ENCODE data around the gene ADAP1. TPM values are rescaled to one million over a fixed set of nuclear protein-coding genes. Genes with fewer than 3 reads are reported as not detected.

The ADAP1 gene
- total and polyA plus RNA-seq, 2 of the 8 experiments (the other 6 are each of a cell fraction or from before 2014, with no cell fraction given), result 5.8 to 6.1 TPM

DNA sequence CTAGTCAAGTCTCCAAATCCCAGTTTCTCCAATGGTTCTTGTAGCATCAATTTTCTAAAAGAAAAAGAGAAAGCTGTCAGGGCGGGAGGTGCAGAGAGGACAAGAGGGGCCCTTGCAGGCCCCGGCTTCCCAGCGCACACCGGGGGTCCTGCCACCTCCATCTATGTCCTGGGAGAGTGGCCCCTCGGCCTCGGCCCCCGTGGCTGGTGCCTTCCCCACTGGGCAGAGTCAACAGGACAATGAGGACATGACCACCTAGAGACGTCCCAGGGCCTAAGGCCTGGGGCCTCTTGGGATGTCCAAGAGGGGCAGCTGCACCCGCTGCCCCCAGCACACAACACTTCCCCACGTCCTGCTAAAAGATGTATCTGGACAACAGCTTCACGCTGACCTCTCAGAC lies 14.9 kb upstream of the ADAP1 start:
- DNase-seq (ENCODE audit: low read depth in 1 of 2, low spot score in 2 of 2) (no peak), FAIRE-seq (no peak)
- Histone ChIP-seq H3K4me1 (replicated peaks in 1 of 4; ENCODE audit: control insufficient read depth in 3 of 4, insufficient read depth in 4 of 4, low read length in 3 of 4) (no peaks in the 10 kb centered on the region; a peak in 3 of 7 replicates), H3K27me3 (replicated peaks in 1 of 4; ENCODE audit: control insufficient read depth in 3 of 4, extremely low read depth in 1 of 4, insufficient read depth in 3 of 4, low read length in 3 of 4) (no peaks in the 10 kb centered on the region), H3K79me1 (ENCODE audit: low read depth, low read length) (peaks cover 5% of the 10 kb centered on the region), H4K5ac (ENCODE audit: insufficient read length, low read depth, low read length) (no peak overlapping the region), H2BK15ac (ENCODE audit: low read length) (no peak overlapping the region), H3K23me2 (ENCODE audit: low read depth, low read length) (no peaks in the 10 kb centered on the region), H3K4me3 (ENCODE audit: extremely low read depth in 1 of 4, insufficient read depth in 2 of 4, low read depth in 3 of 4, low read length in 4 of 4) (no peak overlapping the region), H3K9me3 (ENCODE audit: insufficient read depth in 2 of 2, low read depth in 1 of 2, low read length in 1 of 2) (no peaks in the 10 kb centered on the region), H3K9ac (replicated peaks in 1 of 4; ENCODE audit: extremely low read depth in 1 of 4, low read depth in 3 of 4, low read length in 3 of 4) (no peak overlapping the region), H3K23ac (ENCODE audit: insufficient read length) (no peak overlapping the region), H3K36me3 (ENCODE audit: control insufficient read depth in 2 of 4, insufficient read depth in 4 of 4, low read length in 3 of 4) (peaks cover 7 to 47% (median 22%) of the 10 kb centered on the region in 4 experiments), H4K20me1 (replicated peaks in 1 of 2; ENCODE audit: control insufficient read depth in 1 of 2, insufficient read depth in 2 of 2, low read length in 2 of 2) (peaks cover 4 to 22% of the 10 kb centered on the region in 2 experiments), H2AK5ac (ENCODE audit: low read depth, low read length) (no peak overlapping the region), H2BK12ac (ENCODE audit: low read depth, low read length) (no peak overlapping the region), H4K91ac (replicated peaks; ENCODE audit: insufficient read length, low read length) (no peak overlapping the region), H3K4me2 (ENCODE audit: insufficient read depth in 1 of 2, low read depth in 2 of 2, low read length in 2 of 2) (no peak overlapping the region), H3K18ac (ENCODE audit: extremely low read depth, low read length) (no peak overlapping the region), H3K14ac (ENCODE audit: insufficient read length) (no peak overlapping the region), H4K8ac (ENCODE audit: extremely low read depth, insufficient read depth, low read length) (no peak overlapping the region), H3K56ac (replicated peaks; ENCODE audit: insufficient read length, low read depth, low read length) (no peak overlapping the region), H2AFZ (ENCODE audit: low read length) (no peak overlapping the region), H3K27ac (ENCODE audit: low read depth, low read length) (no peak overlapping the region; the same call in 1 of the 2 replicates), H3K79me2 (ENCODE audit: control insufficient read depth in 1 of 2, insufficient read depth in 2 of 2, low read length in 2 of 2) (peaks cover 4 to 19% of the 10 kb centered on the region in 2 experiments; a peak in 3 of 4 replicates), H2BK5ac (ENCODE audit: low read depth, low read length) (no peak overlapping the region), H3K4ac (replicated peaks; ENCODE audit: insufficient read length, low read depth, low read length) (no peak overlapping the region), H2BK120ac (replicated peaks; ENCODE audit: low read depth, low read length) (no peak overlapping the region), H2BK20ac (ENCODE audit: low read length) (no peak overlapping the region)
- CTCF ChIA-PET (ENCODE audit: partially characterized antibody), result interaction anchor here (0.7 to 1.7 kb wide), 4 partner anchors 9 to 96 kb away, joined by 3 to 5 read pairs (median 4); no protein-coding TSS in a partner anchor
- 95% methylated on average over 11 of the region's 11 CpGs; no CpG with 5 or more reads in 1 of the 2 experiments for WGBS, 2 experiments (ENCODE audit: extremely low coverage in 1 of 2, insufficient coverage in 1 of 2, insufficient read length in 1 of 2, insufficient replicate concordance in 2 of 2, low coverage in 1 of 2, low lambda C conversion rate in 2 of 2, missing lambda C conversion rate in 1 of 2)
- POLR2A ChIA-PET (ENCODE audit: partially characterized antibody), result no interaction called here
- no peak for TF ChIP-seq BRCA1 (IDR thresholded peaks at IDR 0.05; ENCODE audit: low read depth, low read length)
- TF ChIP-seq POLR2AphosphoS5 (IDR thresholded peaks at IDR 0.05; ENCODE audit: low read depth, low read length), result no peak
- no peak for TF ChIP-seq SAP30 (IDR thresholded peaks at IDR 0.05; ENCODE audit: insufficient read depth, insufficient replicate concordance, low read length)
- TF ChIP-seq, protein P1, sequence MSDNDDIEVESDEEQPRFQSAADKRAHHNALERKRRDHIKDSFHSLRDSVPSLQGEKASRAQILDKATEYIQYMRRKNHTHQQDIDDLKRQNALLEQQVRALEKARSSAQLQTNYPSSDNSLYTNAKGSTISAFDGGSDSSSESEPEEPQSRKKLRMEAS (IDR thresholded peaks at IDR 0.05), result no peak
- no peak for TF ChIP-seq EGR1 (IDR thresholded peaks at IDR 0.05; ENCODE audit: borderline replicate concordance, low read depth, low read length)
- TF ChIP-seq KDM5A (IDR thresholded peaks at IDR 0.05; ENCODE audit: low read length), result no peak
- no peak for TF ChIP-seq KDM1A (IDR thresholded peaks at IDR 0.05; ENCODE audit: borderline replicate concordance, low read length)
- TF ChIP-seq CREB1 (IDR thresholded peaks at IDR 0.05), result no peak
- no peak for TF ChIP-seq CHD2 (IDR thresholded peaks at IDR 0.05; ENCODE audit: low read length)
- TF ChIP-seq RNF2 (IDR thresholded peaks at IDR 0.05; ENCODE audit: borderline replicate concordance, low read depth, low read length, missing control alignments, poor library complexity, severe bottlenecking), result no peak
- TF ChIP-seq ATF2 (IDR thresholded peaks at IDR 0.05; ENCODE audit: low read length), result no peak
- no peak for TF ChIP-seq RFX5 (IDR thresholded peaks at IDR 0.05; ENCODE audit: borderline replicate concordance, low read depth, low read length)
